Tibial nerve (tissue), 4 donors: ENCODE measurements around the gene CARMIL1. TPM values are rescaled to one million over a fixed set of nuclear protein-coding genes. Genes with fewer than 3 reads are reported as not detected.

Source experiments
- DNase-seq, 2 donors: peaks; one replicate each; pipeline ENCODE4 v3.0.0-alpha.2; 2019; ENCODE audit warnings: low spot score in 2 of 2
- H3K27ac ChIP-seq, 4 donors: fragments of 200-600 bp; sonication (generic) in 3 of 4; one replicate each; pipeline ENCODE4 v1.5.1; 2017 to 2019; ENCODE audit warnings: mild to moderate bottlenecking in 1 of 4
- H3K27me3 ChIP-seq, 2 donors: fragments of 200-600 bp; sonication (generic) in 1 of 2; one replicate each; pipeline versions ENCODE4 v1.5.1 to v1.6.0; 2017 to 2019
- H3K36me3 ChIP-seq, 3 donors: fragments of 200-600 bp; sonication (generic); one replicate each; pipeline ENCODE4 v1.5.1; 2018 to 2019
- H3K4me1 ChIP-seq, 4 donors: fragments of 200-600 bp; sonication (generic) in 3 of 4; one replicate each; pipeline ENCODE4 v1.5.1; 2017 to 2019
- H3K4me3 ChIP-seq, 4 donors: fragments of 200-600 bp; sonication (generic) in 3 of 4; one replicate each; pipeline ENCODE4 v1.5.1; 2017 to 2019; ENCODE audit warnings: mild to moderate bottlenecking in 1 of 4, moderate library complexity in 1 of 4
- H3K9me3 ChIP-seq, 4 donors: fragments of 200-600 bp; sonication (generic) in 3 of 4; one replicate each; pipeline ENCODE4 v1.5.1; 2017 to 2019
- CTCF ChIP-seq, 5 experiments: fragments of 200-600 bp in 3 of 5; fragments of 450-650 bp in 2 of 5; sonication (generic) in 3 of 5; IDR thresholded peaks; one replicate each; pipeline ENCODE4 v1.5.1; 2016 to 2019; ENCODE audit warnings: antibody characterized with exemption in 5 of 5, mild to moderate bottlenecking in 3 of 5, moderate library complexity in 2 of 5
- EP300 ChIP-seq, 2 donors: sonication (generic); formaldehyde crosslinking; IDR thresholded peaks; one replicate each; pipeline ENCODE4 v1.6.1; 2017; ENCODE audit warnings: antibody characterized with exemption in 2 of 2, mild to moderate bottlenecking in 1 of 2
- POLR2A ChIP-seq, 2 donors: fragments of 450-650 bp; IDR thresholded peaks; one replicate each; pipeline ENCODE4 v1.6.1; 2017; ENCODE audit warnings: antibody characterized with exemption in 2 of 2, mild to moderate bottlenecking in 2 of 2, moderate library complexity in 2 of 2
- WGBS, 2 donors: methylation state at CpG; one replicate each; pipeline ENCODE4 v1.1.5; 2018; 5-methylcytosine and 5-hydroxymethylcytosine counted together
- total RNA-seq, 4 donors: library from RNA; depleted of rRNA; stranded (reverse); fragments of >200 nt; gene quantifications; one replicate each; pipeline ENCODE4 v1.1.0, GENCODE V29; 2016

Gene CARMIL1
- total RNA-seq, 4 donors from 2014 or later: 29.1 to 43.5 (median 34.1) TPM

GRCh38 chr6:25414168-25414567, 135.0 kb downstream of the CARMIL1 start:
- Histone ChIP-seq H3K4me1 (peaks cover 0 to 60% (median 9%) of the 10 kb centered on the region in 4 donors), H3K4me3 (no peak overlapping the region), H3K36me3 (no peaks in the 10 kb centered on the region), H3K27ac (peak overlapping the region in 1 of 4 donors; percentile 64), H3K27me3 (no peaks in the 10 kb centered on the region), H3K9me3 (no peaks in the 10 kb centered on the region)
- WGBS, 2 donors: 13 to 27% methylated on average over 1 of the region's 1 CpG
- TF ChIP-seq EP300 (IDR thresholded peaks at IDR 0.05) (no peak), POLR2A (IDR thresholded peaks at IDR 0.05) (no peak), CTCF (IDR thresholded peaks at IDR 0.05) (no peak)
- no peak for DNase-seq

GRCh38 chr6:25414755-25415154, 135.6 kb downstream of the CARMIL1 start:
- H3K9me3 ChIP-seq: no peaks in the 10 kb centered on the region
- DNase-seq: no peak
- peaks cover 0 to 60% (median 9%) of the 10 kb centered on the region in 4 donors for H3K4me1 ChIP-seq
- H3K36me3 ChIP-seq: no peaks in the 10 kb centered on the region
- H3K27ac ChIP-seq: peak overlapping the region in 2 of 4 donors; percentile 4 to 64
- H3K27me3 ChIP-seq: no peaks in the 10 kb centered on the region
- TF ChIP-seq CTCF (IDR thresholded peaks at IDR 0.05): no peak
- TF ChIP-seq EP300 (IDR thresholded peaks at IDR 0.05): no peak
- TF ChIP-seq POLR2A (IDR thresholded peaks at IDR 0.05): no peak
- no peak overlapping the region for H3K4me3 ChIP-seq

- TF ChIP-seq EP300 (IDR thresholded peaks at IDR 0.05) (no peak), POLR2A (IDR thresholded peaks at IDR 0.05) (no peak), CTCF (IDR thresholded peaks at IDR 0.05) (no peak)
- peaks cover 0 to 56% (median 9%) of the 10 kb centered on the region in 4 donors for H3K4me1 ChIP-seq
- H3K9me3 ChIP-seq: no peaks in the 10 kb centered on the region
- H3K4me3 ChIP-seq: no peak overlapping the region
- DNase-seq: no peak
- H3K27ac ChIP-seq: peak overlapping the region in 2 of 4 donors; percentile 4 to 64
- H3K27me3 ChIP-seq: no peaks in the 10 kb centered on the region
- H3K36me3 ChIP-seq: no peaks in the 10 kb centered on the region
- 51 to 72% methylated on average over 2 of the region's 2 CpGs for WGBS, 2 donors
Measured at GRCh38 chr6:25415274-25415673, 136.1 kb downstream of the CARMIL1 start.

GRCh38 chr6:25415701-25416100, 136.5 kb downstream of the CARMIL1 start:
- Histone ChIP-seq H3K4me1 (peaks cover 0 to 53% (median 9%) of the 10 kb centered on the region in 4 donors), H3K27ac (no peak overlapping the region), H3K36me3 (no peaks in the 10 kb centered on the region), H3K4me3 (no peak overlapping the region), H3K27me3 (no peaks in the 10 kb centered on the region), H3K9me3 (no peaks in the 10 kb centered on the region)
- WGBS, 2 donors: 76 to 83% methylated on average over 4 of the region's 4 CpGs
- DNase-seq: no peak
- TF ChIP-seq EP300 (IDR thresholded peaks at IDR 0.05) (no peak), CTCF (IDR thresholded peaks at IDR 0.05) (no peak), POLR2A (IDR thresholded peaks at IDR 0.05) (no peak)

GRCh38 chr6:25417046-25417605, 138.0 kb downstream of the CARMIL1 start:
- Histone ChIP-seq H3K4me1 (peaks cover 0 to 53% (median 9%) of the 10 kb centered on the region in 4 donors), H3K4me3 (no peak overlapping the region), H3K27me3 (no peaks in the 10 kb centered on the region), H3K27ac (no peak overlapping the region), H3K9me3 (no peaks in the 10 kb centered on the region), H3K36me3 (no peaks in the 10 kb centered on the region)
- 73 to 81% methylated on average over 2 of the region's 2 CpGs for WGBS, 2 donors
- no peak for TF ChIP-seq POLR2A (IDR thresholded peaks at IDR 0.05)
- TF ChIP-seq CTCF (IDR thresholded peaks at IDR 0.05): no peak
- no peak for TF ChIP-seq EP300 (IDR thresholded peaks at IDR 0.05)
- no peak for DNase-seq
